Keratinocyte (primary cell): ENCODE results near the gene LRRFIP2.

Source experiments
- EZH2 ChIP-seq: IDR thresholded peaks from one replicate; pipeline ENCODE4 v1.6.1; 2012; ENCODE audit warnings: inconsistent platforms, mild to moderate bottlenecking, low read length, moderate library complexity
- TF ChIP-seq, protein P1 (sequence below), 3 experiments: IDR thresholded peaks in 1 of 3; conservative IDR thresholded peaks in 1 of 3; optimal IDR thresholded peaks in 1 of 3; 2 replicates in 2 of 3; 3 replicates in 1 of 3; pipeline versions ENCODE3 to v1.5.1; 2011; ENCODE audit warnings: low read length in 3 of 3, mild to moderate bottlenecking in 3 of 3, moderate library complexity in 2 of 3, control low read depth in 1 of 3, inconsistent platforms in 1 of 3; ENCODE audit not compliant: insufficient read depth in 2 of 3; ENCODE audit errors: extremely low read depth in 1 of 3

DNA sequence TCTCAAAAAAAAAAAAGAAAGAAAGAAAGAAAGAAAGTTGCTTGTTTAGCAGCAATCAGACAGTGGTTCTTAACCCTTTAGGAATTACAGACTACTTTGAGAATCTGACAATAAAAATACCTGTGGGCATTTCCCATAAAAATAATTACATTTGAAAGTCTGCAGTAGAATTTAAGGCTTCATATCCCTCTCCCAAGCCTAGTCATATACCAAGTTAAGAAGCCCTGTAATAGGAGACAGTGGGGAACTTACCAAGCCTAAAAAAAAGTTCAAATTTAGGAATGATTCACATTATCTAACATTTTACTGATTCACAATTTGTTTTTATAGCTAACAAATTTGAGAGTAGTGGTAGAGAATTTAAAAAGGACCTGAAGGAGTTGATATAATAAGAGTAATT, 47.5 kb downstream of the LRRFIP2 start:
- TF ChIP-seq, protein P1, sequence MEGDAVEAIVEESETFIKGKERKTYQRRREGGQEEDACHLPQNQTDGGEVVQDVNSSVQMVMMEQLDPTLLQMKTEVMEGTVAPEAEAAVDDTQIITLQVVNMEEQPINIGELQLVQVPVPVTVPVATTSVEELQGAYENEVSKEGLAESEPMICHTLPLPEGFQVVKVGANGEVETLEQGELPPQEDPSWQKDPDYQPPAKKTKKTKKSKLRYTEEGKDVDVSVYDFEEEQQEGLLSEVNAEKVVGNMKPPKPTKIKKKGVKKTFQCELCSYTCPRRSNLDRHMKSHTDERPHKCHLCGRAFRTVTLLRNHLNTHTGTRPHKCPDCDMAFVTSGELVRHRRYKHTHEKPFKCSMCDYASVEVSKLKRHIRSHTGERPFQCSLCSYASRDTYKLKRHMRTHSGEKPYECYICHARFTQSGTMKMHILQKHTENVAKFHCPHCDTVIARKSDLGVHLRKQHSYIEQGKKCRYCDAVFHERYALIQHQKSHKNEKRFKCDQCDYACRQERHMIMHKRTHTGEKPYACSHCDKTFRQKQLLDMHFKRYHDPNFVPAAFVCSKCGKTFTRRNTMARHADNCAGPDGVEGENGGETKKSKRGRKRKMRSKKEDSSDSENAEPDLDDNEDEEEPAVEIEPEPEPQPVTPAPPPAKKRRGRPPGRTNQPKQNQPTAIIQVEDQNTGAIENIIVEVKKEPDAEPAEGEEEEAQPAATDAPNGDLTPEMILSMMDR (optimal IDR thresholded peaks at IDR 0.05 in 1 of 3, IDR thresholded peaks at IDR 0.05 in 1 of 3, conservative IDR thresholded peaks at IDR 0.05 in 1 of 3; ENCODE audit: extremely low read depth in 1 of 3, insufficient read depth in 2 of 3, low read length in 3 of 3), result no peak
- TF ChIP-seq EZH2, result no peak
